ENCODE data around the gene GGTLC3.
"Not testable (repeated sequence)": the region's sequence is repeated elsewhere in the genome, so short reads cannot be mapped to it uniquely, and the experiment has no call there.

GGTLC3 gene

DNA sequence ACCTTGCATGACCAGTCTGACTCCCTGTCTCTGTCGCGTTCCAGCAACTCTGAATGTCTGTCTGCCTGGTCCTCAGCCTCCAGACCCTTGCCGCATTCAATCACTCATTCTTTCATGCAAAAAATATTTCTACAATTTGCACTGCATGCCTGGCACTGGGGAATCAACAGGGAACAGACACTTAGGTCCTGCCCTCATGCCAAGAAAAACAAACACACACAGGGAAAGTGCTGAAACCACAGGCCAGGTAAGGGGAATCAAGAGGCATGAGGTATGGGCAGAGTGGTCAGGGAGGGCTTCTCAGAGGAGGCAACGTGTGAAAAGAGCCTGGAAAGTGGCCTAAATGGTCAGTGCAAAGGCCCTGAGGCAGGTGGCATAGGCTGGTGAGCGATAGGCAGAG, at the start of gene GGTLC3:
GGTLC3 (minus strand) TSS at position 101 of the 400 bp plus-strand sequence. CDS start 264 bp downstream, outside the sequence.
- DNase-seq (ENCODE audit: low read depth) = not testable (repeated sequence)

- DNase-seq (ENCODE audit: low read depth) = not testable (repeated sequence)
Measured at GRCh38 chr22:18560099-18560974, 42.4 kb upstream of the GGTLC3 start.

GRCh38 chr22:18558939-18559338, 41.0 kb upstream of the GGTLC3 start:
- DNase-seq (ENCODE audit: low read depth) = not testable (repeated sequence)

DNA sequence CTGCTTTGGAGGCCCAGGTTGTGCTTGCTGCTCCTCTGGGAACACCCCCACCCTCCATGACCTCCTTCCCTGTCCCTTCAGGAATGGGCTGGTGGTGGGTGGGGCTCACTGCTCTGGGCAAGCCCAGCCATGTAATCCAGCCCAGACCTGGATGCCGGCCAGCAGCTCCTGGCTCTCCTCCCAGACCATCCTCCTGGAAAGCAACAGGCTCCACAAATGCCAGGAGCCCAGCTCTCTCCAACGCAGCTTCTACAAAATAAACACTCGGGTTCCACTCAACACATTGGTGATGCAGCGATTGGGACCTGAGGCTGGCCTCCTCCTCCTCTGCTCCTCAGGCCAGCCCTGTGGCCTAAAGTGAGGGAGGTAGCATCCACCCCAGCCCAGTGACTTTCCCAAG, 40.6 kb upstream of the GGTLC3 start:
- not testable (repeated sequence) for DNase-seq (ENCODE audit: low read depth)

GRCh38 chr22:18554280-18555256, 36.6 kb upstream of the GGTLC3 start:
- DNase-seq (ENCODE audit: low read depth) = not testable (repeated sequence)

DNA sequence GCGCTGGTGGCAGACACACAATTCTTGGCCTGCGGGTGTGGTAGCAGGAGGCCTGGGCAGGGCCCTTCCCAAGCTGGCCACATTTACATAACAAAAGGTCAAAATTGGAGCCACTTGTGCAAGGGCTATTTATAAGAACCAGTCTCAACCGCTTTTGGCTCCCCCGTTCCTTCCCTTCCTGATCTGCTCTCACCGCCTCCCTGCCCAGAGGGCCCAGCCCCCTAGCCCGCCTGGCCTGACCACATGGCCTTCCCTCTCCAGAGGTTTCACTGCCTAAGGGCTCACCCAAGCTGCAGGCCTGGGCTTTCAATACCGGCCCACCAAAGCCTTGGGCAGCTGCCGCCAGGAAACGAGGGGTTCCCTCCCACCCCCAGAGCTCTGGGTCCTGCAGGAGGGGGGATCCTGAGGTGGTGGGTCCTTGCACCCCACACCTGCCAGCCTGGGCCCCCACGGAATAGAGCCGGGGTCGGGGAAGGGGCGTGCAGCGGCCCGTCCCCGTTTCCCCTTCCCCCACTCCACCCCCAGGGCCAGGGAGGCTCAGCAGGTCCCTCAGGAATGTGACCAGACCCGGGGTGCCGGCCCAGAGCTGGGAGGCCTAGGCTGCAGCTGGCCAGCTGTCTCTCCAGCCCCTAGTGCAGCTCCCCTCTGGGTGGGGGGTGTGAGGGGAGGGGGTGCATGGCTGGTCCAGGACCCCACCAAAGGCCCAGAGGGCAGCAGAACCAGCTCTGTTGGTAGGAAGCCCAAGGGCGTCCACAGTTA, 35.1 kb upstream of the GGTLC3 start:
- DNase-seq (ENCODE audit: low read depth) = not testable (repeated sequence)

- DNase-seq (ENCODE audit: low read depth) = not testable (repeated sequence)
Measured at GRCh38 chr22:18551046-18551445, 33.1 kb upstream of the GGTLC3 start.

DNA sequence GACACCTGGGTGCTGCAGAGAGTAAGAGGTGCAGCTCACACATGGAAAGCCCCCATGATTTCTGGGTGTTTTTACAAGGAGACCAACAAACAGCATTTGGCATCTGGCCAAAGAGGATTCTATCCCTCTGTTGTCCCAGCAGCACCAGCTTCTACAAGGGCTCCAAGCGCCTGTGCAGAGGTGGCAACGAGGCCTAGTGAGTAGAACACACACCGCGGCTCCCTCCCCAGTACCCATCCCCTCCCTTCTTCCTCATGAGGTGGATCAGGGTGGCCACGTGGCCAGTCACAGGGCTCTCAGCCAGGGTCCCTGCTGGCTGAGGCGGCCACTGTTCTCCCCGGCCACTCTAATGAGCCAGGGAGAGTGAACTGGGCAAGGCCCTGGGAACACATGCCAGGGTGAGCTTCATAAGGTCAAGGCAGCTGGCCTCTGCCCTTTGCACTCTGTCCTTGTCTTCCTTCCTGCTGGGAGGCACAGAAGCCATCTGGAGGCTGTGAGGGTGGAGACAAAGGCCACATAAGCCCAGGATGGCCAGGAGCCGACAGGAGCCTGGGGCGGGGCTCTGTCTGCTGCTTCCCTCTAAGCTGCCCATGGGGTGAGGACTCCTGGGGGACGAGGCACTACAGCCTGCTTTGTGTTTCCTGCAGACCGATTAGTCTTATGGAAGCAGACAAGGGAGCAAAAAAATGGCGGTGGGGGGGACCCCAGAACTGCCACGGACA, 31.7 kb upstream of the GGTLC3 start:
- DNase-seq (ENCODE audit: low read depth) = not testable (repeated sequence)

DNA sequence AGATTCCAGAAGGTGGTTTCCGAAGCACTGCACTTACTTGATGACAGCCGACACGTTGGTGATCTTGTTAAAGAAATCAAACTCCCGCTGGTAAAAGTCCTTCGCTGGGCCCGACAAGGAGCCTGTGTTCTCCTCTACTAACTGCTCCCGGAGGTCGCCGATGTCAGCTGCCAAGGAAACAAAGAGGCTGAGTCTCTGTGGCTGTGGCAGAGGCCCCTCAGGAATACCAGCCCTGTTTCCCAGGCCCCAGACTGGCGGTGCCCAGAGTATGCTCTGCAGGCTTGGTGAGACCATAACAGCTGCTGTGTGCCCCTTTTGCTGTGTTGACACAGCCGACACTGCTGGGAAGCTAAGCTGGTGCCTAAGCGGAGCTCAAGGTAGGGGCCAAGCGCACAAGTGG, 26.7 kb upstream of the GGTLC3 start:
- DNase-seq (ENCODE audit: low read depth) = not testable (repeated sequence)

GRCh38 chr22:18543400-18543799, 25.4 kb upstream of the GGTLC3 start:
- DNase-seq (ENCODE audit: low read depth) = not testable (repeated sequence)

DNA sequence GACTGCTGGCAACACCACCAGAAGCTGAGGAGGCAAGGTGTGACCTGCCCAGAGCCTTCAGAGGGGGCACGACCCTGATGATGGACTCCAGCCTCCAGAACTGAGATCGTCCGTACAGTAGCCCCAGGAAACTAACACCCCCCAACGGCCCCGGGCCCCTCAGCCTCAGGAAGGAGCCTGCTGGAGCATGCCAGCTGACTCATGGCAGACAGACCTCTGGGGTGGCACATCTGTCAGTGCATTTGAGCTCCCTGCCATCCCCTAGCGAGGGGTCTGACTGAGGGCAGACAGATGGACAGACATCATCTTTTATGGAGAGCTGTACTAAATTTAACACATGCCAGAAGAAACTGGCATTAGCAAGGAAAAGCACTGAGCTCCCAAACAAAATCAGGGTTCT, 22.0 kb upstream of the GGTLC3 start:
- DNase-seq (ENCODE audit: low read depth) = not testable (repeated sequence)

GRCh38 chr22:18534315-18534714, 16.4 kb upstream of the GGTLC3 start:
- DNase-seq (ENCODE audit: low read depth) = not testable (repeated sequence)

GRCh38 chr22:18533633-18534032, 15.7 kb upstream of the GGTLC3 start:
- not testable (repeated sequence) for DNase-seq (ENCODE audit: low read depth)

DNA sequence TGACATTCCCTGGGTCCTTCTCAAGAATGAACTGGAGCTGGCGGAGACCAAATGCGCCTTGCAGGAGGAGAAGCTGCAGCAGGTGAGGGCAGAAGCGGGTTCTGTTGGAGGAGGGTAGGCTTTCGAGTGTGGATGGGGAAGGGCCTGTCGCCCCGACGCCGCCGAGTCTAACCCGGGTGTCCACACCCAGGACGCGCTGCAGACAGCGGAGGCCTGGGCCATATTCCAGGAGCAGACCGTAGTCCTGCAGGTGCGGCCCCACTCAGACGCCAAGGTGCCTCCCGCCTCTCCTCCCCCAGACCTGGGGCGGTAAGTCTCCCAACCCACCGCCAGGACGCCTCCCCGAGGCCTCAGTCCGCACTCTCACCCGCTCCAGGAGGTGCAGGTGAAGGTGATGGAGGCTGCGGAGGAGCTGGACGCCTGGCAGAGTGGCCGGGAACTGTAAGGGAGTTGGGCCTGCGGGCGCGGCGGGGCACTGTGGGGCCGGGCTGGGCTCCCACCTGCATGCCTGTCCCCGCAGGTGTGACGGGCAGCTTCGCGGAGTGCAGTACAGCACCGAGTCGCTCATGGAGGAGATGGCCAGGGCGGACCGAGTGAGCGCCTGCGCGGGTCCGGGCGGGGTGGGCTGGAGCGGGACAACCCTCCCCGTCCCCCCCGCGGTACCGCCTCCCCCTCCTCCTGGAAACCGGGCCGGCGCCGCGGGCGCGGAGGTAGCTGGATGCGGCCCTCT, 11.6 kb upstream of the GGTLC3 start:
- DNase-seq (ENCODE audit: low read depth) = not testable (repeated sequence)

GRCh38 chr22:18528597-18529415, 10.8 kb upstream of the GGTLC3 start:
- DNase-seq (ENCODE audit: low read depth) = not testable (repeated sequence)

DNA sequence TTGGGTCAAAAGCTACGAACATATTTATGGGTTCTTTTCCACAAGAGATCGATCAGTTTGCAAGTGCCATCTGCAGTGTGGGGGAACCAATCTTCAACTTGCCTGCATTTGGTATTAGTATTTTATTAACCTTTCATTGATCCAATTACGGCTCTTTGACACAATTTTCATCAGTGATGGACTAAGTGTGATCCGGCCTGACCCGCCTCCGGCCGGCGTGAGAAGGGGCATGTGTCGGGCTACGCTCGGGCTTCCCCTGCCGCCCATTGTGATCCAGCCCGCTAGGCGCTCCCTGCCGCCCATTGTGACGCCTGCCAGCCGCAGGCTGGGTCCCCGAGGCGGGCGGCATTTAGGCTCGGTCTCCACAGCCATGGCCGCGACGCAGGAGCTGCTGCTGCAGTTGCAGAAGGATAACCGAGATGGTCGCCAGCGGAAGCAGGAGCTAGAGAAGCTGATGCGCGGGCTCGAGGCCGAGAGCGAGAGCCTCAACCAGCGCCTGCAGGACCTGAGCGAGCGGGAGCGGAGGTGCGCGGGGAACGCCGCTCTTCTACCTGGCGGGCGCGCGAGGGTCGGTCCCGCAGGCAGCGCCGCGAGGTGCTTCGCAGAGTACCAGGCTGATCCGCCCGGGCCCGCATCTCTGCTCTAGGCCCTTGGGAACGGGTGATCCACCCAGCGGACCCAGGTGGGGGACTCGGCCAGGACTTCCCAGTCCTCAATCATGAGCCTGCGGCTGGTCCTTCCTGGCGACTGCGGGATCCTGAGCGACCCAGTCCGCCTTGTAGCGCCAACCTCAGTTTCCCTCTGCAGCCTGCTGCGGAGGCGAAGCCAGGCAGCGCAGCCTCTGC, 10.0 kb upstream of the GGTLC3 start, which contains the start of gene TMEM191B:
TMEM191B (plus strand) TSS at position 51 of the 845 bp plus-strand sequence; CDS start at position 230, 179 bp downstream.
- DNase-seq (ENCODE audit: low read depth) = not testable (repeated sequence)

GRCh38 chr22:18523328-18523727, 5.4 kb upstream of the GGTLC3 start:
- DNase-seq (ENCODE audit: low read depth) = not testable (repeated sequence)

GRCh38 chr22:18522762-18523161, 4.8 kb upstream of the GGTLC3 start:
- DNase-seq (ENCODE audit: low read depth) = not testable (repeated sequence)

All from non-pigmented ciliary epithelial cell (primary cell).